Astrocyte (in vitro differentiated cells and primary cell): ENCODE data around the gene TNFAIP8L3.

Source experiments
- EZH2 ChIP-seq: IDR thresholded peaks from 2 replicates; pipeline ENCODE4 v1.6.1; 2012; ENCODE audit warnings: mild to moderate bottlenecking, low read length, inconsistent platforms; ENCODE audit not compliant: insufficient read depth
- TF ChIP-seq, protein P1 (sequence below): IDR thresholded peaks from 2 replicates; pipeline ENCODE4 v1.5.1; 2011; ENCODE audit warnings: low read depth, mild to moderate bottlenecking, inconsistent platforms, low read length, moderate library complexity; ENCODE audit not compliant: insufficient read depth

DNA sequence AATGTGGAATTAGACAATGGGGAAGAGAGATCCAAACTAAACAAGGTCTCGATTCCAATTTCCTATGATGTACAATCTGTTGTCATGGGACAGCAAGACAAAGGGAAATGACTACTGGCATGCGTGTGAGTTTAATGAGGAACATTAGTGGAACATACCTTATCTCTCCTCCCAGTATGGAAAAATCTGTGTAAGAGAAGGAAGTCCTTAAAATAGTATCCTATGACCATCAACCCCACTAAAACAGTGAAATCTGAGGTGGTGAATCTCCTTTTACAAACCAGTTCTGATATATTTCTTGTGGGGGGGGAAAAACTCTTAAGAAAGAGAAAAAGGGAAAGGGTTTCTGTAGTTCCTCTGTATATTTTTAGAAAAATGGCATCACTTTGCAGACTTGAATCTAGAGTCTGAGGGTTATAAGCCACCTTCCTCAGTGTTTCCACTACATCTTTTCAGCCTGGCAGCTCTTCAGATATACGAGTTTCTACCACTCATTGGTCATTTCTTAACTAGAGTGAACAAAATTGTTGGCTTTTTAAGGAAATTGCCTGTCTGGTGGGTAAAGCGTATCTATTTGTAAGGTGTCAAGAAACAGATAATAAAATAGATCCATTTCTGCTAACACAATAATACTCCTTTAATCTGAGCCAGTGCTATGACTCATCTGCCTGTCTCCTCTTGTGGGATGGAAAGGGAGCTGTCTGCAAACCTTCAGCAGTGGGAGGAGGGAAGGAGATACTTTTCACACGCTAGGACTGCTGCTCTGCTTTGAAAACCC lies 3.0 kb upstream of the TNFAIP8L3 start:
- no peak for TF ChIP-seq EZH2
- TF ChIP-seq, protein P1, sequence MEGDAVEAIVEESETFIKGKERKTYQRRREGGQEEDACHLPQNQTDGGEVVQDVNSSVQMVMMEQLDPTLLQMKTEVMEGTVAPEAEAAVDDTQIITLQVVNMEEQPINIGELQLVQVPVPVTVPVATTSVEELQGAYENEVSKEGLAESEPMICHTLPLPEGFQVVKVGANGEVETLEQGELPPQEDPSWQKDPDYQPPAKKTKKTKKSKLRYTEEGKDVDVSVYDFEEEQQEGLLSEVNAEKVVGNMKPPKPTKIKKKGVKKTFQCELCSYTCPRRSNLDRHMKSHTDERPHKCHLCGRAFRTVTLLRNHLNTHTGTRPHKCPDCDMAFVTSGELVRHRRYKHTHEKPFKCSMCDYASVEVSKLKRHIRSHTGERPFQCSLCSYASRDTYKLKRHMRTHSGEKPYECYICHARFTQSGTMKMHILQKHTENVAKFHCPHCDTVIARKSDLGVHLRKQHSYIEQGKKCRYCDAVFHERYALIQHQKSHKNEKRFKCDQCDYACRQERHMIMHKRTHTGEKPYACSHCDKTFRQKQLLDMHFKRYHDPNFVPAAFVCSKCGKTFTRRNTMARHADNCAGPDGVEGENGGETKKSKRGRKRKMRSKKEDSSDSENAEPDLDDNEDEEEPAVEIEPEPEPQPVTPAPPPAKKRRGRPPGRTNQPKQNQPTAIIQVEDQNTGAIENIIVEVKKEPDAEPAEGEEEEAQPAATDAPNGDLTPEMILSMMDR, result no peak
